DMS153 treated with DMSO at 0.1 percent for 48 hours (cell line): ENCODE measurements around the gene PAM16.

Source experiments
- DNase-seq: peaks from one replicate; lab custom pipeline; 2025; ENCODE audit not compliant: unreplicated experiment; lab: John Stamatoyannopoulos, UW

PAM16 gene

DNA sequence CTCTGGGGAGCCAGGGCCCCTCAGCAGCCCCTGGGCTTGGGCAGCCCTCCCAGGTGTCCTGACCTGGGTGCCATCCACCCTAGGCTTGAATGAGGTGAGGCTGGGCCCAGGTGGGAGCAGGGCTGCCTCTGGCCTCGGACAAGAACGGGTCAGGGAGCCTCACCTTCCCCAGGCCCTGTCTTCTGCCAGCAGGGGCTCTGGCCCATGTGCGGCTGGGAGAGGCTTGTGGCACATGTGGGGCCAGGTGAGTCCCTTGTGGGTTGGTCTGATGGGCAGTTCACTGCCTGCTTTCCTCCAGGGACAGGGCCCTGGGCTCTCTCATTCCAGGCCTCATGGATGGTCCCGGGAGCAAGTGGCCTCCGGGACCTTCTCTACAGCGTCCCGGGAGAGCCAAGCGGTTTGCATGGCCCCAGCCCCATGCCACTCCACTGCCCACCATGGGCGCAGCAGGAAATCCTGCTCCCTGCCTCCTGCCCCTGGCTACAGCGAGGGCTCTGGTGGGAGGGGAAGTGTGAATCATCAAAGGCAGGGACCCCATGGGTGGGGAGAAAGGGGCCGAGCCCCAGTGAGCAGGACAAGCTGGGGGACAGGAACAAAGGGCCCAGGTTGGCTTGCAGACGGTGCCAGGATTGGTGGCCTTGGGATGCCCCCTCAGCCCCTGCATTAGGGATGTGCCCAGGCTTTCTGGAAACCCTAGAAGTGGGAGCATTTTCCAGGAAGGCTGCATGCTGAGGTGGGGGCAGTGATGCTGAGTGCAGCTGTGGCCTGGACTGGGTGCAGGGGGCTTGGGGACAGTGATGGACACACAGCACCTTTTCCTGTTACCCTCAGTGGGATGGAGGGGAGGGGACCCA, 32.7 kb upstream of the PAM16 start:
- DNase-seq = no peak

DNA sequence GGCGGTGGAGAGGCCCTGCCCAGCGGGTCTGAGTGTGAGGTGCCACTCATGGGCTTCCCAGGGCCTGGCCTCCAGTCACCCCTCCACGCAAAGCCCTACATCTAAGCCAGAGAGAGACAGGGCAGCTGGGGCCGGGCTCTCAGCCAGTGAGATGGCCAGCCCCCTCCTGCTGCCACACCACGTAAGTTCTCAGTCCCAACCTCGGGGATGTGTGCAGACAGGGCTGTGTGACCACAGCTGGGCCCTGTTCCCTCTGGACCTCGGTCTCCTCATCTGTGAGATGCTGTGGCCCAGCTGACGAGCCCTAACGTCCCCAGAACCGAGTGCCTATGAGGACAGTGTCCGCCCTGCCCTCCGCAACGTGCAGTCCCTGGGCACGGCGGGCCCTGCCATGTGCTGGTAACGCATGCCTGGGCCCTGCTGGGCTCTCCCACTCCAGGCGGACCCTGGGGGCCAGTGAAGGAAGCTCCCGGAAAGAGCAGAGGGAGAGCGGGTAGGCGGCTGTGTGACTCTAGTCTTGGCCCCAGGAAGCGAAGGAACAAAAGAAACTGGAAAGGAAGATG, 31.8 kb upstream of the PAM16 start:
- DNase-seq = no peak

DNA sequence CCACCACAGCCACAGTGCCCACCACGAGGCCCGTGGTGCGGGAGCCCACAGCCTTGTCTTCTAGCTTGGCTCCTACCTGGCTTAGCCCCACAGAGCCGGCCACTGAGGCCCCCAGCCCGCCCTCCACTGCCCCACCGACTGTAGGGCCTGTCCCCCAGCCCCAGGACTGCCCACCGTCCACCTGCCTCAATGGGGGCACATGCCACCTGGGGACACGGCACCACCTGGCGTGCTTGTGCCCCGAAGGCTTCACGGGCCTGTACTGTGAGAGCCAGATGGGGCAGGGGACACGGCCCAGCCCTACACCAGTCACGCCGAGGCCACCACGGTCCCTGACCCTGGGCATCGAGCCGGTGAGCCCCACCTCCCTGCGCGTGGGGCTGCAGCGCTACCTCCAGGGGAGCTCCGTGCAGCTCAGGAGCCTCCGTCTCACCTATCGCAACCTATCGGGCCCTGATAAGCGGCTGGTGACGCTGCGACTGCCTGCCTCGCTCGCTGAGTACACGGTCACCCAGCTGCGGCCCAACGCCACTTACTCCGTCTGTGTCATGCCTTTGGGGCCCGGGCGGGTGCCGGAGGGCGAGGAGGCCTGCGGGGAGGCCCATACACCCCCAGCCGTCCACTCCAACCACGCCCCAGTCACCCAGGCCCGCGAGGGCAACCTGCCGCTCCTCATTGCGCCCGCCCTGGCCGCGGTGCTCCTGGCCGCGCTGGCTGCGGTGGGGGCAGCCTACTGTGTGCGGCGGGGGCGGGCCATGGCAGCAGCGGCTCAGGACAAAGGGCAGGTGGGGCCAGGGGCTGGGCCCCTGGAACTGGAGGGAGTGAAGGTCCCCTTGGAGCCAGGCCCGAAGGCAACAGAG, 31.0 kb upstream of the PAM16 start:
- DNase-seq = no peak

DNA sequence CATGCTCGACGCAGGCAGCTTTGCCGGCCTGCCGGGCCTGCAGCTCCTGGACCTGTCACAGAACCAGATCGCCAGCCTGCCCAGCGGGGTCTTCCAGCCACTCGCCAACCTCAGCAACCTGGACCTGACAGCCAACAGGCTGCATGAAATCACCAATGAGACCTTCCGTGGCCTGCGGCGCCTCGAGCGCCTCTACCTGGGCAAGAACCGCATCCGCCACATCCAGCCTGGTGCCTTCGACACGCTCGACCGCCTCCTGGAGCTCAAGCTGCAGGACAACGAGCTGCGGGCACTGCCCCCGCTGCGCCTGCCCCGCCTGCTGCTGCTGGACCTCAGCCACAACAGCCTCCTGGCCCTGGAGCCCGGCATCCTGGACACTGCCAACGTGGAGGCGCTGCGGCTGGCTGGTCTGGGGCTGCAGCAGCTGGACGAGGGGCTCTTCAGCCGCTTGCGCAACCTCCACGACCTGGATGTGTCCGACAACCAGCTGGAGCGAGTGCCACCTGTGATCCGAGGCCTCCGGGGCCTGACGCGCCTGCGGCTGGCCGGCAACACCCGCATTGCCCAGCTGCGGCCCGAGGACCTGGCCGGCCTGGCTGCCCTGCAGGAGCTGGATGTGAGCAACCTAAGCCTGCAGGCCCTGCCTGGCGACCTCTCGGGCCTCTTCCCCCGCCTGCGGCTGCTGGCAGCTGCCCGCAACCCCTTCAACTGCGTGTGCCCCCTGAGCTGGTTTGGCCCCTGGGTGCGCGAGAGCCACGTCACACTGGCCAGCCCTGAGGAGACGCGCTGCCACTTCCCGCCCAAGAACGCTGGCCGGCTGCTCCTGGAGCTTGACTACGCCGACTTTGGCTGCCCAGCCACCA, 30.2 kb upstream of the PAM16 start:
- DNase-seq = no peak

DNA sequence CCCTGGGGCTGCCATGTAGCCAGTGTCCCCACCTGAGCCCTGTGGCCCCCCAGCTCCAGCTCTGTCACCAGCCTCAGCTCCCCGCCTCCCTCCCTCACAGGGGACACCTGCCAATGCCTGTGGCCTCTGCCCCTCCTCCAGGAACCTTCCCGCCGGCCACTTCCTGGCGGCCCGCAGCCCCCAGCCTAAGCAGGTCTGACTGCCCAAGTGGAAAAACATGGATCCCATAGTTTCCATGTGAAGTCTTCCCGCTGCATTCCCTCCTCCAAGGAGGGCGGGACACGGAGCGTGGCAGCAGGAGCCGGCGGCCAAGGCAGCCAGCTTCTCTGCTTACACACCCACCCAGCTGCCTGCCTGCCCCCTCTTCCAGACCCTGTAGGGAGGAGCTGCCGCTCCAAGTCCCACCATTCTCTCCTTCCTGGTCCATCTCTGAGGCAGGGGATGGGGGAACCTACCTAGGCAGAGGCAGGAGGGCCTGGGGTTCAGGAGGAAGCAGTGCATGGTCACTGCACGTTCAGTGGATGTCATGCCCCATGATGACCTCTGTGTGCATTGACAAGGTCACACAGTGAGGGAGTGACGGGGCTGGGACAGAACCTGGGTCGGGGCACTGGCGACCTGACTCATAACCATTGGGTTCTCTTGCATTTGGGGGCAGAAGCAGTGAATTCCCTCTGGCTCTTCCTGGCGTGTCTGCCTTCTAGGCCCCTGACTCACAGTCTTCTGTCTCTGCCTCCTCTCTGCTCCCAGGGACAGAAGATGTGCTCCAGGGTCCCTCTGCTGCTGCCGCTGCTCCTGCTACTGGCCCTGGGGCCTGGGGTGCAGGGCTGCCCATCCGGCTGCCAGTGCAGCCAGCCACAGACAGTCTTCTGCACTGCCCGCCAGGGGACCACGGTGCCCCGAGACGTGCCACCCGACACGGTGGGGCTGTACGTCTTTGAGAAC, 29.3 kb upstream of the PAM16 start:
- no peak for DNase-seq

DNA sequence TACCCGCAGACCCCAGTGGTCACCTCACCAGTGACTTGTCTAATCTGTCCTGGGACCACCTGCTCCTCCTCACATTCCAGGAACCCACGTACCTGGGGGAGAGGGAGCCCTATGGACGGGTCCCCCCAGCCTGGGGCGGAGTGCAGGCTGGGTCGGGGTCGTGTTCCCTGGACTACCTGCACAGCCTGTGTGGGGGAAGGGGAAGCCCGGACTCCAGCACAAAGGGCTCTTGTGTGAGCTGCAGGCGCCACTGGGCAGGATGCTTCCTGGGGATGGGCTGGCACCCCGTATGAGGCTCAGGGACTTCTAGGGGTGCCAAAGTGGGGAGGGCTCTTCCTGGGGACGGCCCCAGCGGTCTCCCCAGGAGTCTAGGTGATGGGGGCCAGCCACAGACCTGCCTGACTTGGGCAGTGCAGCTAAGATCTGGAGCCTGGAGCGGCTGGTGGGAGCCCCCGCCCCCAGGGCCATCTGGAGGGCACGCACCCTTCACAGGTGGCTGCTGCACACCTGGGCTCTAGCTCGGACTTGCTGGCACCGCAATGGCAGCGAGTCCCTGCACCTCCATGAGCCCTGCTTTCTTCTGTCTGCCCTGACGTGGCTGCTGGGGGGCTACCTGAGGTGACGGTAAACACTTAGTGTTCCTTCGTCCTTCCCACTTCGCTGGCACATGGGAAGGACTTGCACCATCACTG, 28.0 kb upstream of the PAM16 start:
- no peak for DNase-seq

DNA sequence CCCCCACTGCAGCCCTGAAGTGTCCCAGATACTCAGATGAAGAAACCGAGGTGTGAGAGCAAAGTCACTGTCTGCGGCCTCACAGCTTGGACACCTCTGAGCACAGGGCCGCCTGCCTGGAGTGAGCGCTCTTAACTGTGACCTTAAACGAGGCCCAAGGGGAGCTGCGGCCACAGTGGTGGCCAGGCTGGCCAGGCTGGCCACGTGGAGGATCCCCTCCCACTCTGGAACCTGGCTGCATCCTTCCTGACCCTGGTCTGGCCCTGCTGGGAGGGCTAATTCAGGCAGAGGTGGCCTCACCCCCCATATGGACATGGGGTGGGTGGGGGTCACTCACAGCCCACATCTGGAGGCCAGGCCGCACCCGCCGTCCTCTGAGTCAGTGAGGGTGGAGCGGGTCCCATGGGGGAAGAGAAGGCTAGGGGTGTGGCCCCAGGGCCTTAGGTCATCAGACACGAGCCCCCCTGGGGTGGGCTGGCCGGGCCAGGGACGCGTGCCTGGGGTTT, 27.1 kb upstream of the PAM16 start:
- no peak for DNase-seq

DNA sequence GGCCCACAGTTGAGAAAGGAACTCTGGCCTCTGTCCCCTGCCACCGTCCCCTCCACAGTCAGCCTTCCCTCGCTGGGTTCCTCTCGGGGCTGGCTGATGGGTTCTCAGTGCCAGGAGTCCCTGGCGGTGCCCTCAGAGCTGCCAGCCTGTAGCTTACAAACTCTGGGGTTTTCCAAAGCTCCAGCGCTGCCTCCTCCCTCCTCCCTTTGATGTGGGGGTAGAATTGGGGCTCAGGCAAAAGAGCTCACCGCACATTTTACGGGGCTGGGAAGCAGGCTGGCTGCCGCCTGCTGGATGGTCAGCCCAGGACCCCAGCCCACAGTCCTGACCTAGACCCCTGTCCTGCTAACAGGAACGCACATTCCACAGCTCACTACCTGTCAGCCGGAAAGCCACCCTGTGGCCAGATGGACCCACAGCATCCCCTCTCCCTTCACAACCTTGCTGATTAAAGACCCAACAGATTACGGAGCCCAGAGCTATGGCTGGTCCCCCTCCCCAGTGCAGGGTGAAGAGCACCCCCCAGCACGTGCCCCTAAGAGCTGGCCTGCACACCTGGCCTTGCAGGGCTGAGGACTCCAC, 26.5 kb upstream of the PAM16 start:
- DNase-seq = no peak

DNA sequence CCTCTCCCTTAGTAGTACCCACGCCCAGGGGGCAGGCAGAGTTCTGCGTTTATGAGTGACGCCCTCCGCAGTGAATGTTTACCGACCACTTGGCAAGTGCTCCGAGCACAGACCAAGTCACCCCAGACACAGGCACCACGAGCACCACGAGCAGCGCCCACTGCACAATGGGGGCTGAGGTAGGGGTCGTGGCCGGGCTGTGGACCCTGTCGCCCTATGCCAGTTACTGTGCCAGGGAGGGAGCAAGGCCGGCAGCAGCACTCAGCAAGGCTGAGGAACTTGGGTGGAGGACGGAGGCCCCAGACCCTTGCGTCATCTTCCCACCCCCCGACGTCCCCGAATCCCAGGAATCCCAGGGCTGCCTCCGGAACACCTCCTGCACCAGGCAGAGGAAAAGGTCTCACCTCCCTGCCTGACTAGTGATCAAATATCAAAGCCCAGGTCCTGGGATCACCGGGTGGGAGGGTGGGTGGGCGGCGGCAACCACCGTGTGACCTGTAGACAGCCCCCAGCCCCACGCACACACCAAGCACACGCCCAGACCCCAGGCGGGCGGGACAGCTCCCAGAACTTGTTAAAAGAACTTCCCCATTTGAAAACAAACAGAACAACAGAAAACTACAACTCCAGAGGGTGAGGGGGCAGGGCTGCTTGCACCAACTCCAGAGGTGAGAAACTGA, 25.9 kb upstream of the PAM16 start:
- no peak for DNase-seq

DNA sequence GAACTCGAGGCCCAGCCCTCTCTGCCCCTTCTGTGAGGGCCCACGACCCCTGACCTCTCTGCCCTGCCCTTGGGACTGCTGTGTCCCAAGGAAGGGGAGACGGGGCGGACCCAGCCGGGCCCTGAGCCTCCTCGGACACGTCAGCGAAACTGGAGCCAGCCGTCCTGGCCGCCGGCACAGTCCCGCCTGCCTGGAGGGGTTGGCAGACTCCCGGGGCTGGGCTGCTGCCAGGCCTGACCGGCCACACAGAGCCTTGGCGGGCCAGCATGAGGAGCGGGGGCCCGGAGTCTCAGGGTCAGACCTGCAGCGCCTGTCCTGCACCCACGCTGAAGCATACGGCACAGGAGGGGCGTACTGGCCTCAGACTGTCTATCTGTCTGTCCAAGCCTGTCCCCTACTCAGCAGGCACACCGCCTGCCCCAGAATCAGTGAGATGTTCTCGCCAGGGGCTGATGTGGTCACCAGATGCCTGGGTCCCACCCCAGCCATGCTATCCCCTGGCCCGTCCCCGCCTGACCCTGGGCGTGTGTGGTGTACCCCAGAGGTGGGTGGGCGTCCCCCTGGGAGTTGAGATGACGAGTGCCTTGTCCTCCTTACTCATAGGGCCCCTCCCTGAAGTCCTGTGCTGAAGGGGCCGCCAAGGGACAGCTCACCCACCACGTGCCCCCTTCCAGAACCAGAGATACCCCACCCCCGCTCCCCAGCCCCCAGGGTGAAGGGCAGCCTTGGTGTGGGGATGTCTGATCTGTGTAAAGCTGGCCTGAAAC, 25.2 kb upstream of the PAM16 start:
- no peak for DNase-seq

DNA sequence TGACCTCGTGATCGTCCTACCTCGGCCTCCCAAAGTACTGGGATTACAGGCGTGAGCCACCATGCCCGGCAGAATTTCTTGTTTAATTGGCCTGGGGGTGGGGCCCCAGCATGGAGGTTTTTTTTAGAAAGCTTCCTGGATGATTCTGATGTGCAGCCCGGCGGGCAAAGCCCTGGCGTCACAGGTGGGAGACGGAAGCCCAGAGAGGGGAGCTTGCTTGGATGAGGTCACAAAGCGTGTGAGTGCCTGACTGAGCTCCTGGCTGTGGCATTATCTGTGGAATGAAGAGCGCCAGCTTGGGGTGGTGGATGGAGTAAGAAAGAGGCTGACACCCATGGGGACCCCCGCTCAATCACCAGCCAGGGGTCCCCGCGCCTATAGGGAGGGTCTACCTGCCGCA, 24.6 kb upstream of the PAM16 start:
- no peak for DNase-seq

DNA sequence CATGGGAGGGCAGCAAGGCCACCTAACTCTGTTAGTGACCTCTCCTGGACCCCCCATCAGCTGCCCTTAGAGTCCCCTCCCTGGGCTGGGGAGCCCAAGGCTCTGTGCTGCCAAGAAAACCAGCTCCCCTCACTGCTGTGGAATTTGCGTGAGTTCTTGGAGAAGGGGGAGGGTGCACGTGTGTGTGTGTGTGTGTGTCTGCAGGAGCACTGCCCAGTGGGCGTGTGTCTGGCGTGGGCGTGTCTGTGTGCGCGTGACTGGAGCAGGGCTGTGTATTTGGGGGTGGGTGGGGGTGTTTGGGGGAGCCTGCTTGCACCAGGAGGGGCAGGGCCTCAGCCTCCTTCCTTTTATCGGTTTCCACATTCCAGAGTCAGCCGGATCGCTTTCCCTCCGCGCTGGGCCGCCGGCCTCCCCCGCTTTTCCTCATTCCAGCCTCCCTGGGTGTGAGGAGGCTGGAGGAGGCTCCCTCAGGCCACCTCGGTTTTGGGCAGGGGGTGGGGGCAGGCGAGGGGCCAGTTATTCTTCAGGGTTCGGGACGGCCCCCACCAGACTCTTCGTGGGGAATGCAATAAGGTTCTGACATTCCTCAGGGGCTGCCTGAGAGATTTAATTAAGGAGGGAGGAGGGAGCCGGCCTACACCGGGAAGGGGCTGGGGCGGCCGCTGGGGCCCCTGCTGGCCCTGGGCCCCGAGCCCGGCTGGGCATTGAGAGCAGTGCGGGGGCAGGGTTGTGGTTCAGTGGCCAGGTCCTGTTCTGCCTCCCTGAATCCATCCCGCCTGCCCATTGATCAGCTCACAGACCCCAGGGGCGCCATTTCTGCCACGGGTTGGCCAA, 23.0 kb upstream of the PAM16 start:
- DNase-seq = no peak

DNA sequence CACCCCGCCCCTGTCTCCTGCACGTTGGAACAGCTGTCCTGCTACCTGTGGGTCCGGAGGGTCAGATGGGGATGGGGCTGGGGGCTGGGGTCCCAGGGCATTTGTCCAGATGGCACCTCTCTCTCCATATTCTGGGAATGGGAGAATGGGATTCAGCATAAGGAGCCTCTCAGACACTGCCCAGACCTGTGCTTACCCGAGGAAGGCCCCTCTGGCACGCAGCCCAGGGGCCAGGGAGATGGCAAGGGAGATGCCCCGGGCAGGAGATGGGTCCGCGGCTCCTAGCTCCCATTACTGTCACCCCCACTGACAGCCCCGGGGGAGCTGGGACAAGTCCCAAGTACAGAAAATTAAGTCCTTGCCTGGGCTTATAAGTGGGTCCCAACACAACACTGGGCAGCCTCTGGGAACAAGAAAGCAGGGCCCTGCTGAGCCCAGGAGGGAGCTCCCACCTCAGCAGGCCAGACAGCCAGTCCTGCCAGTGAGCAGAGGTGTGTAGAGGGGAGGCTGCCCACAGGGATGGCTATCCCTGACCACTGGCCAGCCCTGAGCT, 22.3 kb upstream of the PAM16 start:
- no peak for DNase-seq

DNA sequence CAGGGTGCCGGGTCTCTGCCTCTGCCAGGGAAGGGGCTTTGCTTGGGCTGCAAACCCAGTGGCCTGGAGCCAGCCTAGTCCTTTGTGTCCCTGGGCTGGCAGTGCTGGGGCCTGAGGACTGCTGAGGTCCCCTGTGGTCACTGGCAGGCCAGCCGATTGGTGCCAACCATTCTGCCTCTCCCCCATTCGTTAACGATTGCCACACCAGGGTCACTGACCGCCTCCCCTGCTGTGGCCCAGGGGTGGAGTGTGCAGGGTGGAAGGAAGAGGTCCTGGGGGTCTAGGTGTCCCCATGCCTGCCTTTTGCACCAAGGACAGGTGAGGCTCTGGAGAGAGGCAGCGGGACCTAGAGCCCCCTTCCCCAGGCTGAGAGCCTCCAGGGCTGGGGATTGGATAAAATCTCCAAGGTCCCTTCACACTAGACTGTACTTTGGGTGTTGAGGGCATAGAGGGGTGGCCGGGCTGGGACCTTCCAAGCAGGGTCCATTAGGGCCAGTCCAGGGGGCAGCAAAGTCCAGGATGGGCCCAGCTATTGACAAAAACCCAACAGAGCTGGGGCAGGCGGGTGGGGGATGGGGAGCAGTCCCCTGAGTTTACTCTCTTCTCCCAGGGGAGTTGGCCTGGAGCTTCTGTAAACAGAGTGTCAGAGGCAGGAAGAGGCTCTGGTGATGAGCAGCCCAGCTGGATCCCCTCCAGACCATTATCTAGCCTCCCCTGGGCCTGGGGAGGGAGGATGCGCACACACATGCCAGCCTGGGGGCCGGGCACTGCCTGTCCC, 21.6 kb upstream of the PAM16 start:
- DNase-seq = peak; percentile 84

DNA sequence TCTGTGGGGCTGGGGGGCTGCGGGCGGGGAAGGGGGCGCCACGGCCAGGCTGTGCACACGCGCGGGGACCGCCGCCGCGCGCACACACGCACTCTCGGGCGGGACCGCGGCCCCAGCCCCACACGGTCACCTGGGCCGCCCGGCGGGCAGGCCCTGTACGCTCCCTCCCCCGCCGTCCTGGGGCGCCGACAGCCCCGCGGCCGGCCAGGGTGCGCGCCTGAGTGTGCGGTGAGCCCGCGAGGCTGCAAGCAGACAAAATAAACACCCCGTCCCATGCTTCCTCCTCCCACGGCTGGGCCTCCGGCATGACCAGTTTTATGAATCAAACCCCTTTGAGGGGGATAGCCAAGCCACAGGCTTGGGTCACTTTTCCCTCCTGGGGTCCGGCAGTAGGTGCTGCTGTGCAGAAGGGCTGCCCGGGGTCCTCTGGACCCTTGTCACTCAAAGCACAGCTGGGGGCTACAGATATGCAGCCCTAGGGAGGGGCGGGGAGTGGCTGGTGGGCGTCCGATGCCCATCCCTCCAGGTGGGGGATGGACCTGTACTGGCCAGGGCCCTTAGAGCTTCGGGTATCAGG, 21.0 kb upstream of the PAM16 start:
- no peak for DNase-seq
